GM19351 (cell line): ENCODE measurements around the gene PPM1H.
"Not testable (repeated sequence)": the region's sequence is repeated elsewhere in the genome, so short reads cannot be mapped to it uniquely, and the experiment has no call there.

Experiments used
- ATAC-seq: cut with Tn5 transposase; IDR thresholded peaks from one replicate; pipeline ENCODE4 v1.9.1; 2021; ENCODE audit warnings: mild to moderate bottlenecking, moderate library complexity; ENCODE audit not compliant: unreplicated experiment

Gene PPM1H

GRCh38 chr12:62843716-62844115 is 91.2 kb downstream of the PPM1H start:
- ATAC-seq: no peak

DNA sequence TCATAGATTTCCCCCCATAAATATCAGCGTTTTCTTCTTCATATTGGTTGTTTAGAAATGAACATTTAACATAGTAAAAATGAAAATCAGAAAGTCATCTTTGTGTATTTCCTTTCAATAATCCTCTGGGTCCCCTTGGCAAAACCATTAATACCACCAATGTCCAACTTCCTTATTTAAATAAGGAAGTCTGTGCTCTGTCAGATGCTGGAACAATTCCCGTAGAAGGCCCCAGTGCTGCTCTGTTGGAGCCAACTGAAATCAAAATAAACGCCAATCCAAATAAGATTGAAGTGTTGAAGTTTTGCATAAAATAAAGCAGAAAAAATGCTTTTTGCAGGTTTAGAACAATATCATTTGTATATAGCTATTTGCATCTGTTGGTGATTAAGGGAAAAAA is 93.1 kb downstream of the PPM1H start:
- ATAC-seq: no peak

DNA sequence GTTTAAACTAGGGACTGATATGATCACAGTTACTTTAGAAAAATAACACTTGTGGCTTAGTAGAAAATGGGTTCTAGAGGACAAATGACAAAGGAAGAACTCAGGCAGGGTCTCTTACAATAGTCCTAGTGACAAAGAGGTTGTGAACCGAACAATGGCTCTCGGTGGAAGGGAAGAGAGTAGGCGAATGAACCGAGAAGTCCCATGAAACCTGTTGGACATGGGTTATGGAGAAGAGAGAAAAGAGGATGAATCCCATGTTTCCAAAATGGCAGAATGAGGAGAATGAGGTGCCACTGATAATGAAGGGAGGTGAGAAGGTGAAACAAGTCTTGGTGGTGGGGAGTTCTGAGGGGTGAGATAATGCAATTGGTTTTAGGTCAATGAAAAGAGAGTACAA is 94.1 kb downstream of the PPM1H start:
- no peak for ATAC-seq

- ATAC-seq: no peak
Measured at GRCh38 chr12:62839869-62840660, 94.9 kb downstream of the PPM1H start.

DNA sequence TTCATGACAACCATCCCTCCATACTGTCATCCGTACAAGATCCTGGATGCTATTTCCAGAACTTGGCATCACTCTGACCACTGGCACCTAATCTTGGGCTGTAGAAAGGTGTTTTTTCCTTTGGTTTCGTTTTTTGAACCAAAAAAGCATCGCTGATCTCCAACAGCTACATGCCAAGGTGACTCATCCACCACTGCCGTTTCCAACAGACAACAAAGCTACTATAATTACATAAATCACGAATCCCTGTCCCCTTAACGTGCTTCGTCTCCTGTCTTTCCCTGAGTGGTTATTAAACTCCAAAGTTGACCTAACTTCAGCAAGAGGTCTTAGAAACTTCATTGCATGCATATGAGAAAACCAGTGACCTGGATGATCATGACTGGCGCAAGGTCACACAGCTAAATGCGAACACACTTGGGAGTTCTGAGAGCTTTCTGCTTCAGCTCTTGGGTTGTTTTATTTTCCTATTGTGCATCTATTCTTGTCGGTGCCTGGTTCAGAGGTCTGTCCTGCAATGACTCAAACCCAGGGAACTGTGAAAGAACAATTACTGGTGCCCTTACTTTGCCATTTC is 99.9 kb downstream of the PPM1H start:
- peak; percentile 69 for ATAC-seq

GRCh38 chr12:62834406-62834805 is 100.5 kb downstream of the PPM1H start:
- no peak for ATAC-seq

GRCh38 chr12:62833634-62834033 is 101.3 kb downstream of the PPM1H start:
- ATAC-seq: no peak

GRCh38 chr12:62832558-62832957 is 102.4 kb downstream of the PPM1H start:
- no peak for ATAC-seq

DNA sequence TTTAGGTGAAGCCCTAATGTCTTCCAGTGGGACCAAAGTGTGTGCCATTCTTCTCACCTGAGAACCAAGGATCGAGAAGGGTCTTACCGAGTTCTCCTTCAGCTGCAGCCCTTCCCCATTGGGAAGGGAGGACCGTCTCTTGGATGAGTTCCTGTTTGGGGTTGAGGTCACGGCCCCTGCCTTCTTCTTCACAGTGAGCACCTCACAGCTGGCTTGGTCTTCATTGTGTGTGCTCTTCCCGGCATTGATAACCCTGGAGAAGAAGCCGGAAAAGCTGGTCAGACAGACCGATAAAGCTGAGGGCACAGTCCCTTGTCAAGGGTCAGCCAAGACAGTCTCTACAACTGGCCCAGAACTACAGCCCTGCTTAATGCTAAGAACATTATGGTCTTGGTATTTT is 102.9 kb downstream of the PPM1H start:
- no peak for ATAC-seq

DNA sequence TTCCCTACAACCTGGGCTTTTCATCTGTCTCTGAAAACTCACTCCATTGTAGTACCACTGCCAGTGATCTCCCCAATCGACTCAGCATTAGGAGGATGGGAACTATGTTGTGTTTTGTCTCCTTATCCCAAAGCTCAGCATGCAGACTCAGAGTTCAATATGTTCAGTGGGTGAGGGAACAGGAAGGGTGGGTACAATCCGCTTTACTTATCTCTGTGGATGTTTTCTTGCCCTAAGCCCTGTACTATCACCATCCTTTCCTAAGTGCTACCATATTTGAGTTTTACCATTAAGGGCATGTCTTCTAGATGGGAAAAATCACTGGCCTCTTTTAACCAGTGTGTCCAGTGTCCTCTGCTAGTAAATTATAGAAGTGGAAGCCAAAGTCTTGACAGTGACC is 107.1 kb downstream of the PPM1H start:
- ATAC-seq: no peak

- no peak for ATAC-seq
Measured at GRCh38 chr12:62827042-62827441, 107.9 kb downstream of the PPM1H start.

- ATAC-seq: peak; percentile 37
Measured at GRCh38 chr12:62817556-62818271, 117.2 kb downstream of the PPM1H start.

GRCh38 chr12:62814243-62814642 is 120.7 kb downstream of the PPM1H start:
- no peak for ATAC-seq

DNA sequence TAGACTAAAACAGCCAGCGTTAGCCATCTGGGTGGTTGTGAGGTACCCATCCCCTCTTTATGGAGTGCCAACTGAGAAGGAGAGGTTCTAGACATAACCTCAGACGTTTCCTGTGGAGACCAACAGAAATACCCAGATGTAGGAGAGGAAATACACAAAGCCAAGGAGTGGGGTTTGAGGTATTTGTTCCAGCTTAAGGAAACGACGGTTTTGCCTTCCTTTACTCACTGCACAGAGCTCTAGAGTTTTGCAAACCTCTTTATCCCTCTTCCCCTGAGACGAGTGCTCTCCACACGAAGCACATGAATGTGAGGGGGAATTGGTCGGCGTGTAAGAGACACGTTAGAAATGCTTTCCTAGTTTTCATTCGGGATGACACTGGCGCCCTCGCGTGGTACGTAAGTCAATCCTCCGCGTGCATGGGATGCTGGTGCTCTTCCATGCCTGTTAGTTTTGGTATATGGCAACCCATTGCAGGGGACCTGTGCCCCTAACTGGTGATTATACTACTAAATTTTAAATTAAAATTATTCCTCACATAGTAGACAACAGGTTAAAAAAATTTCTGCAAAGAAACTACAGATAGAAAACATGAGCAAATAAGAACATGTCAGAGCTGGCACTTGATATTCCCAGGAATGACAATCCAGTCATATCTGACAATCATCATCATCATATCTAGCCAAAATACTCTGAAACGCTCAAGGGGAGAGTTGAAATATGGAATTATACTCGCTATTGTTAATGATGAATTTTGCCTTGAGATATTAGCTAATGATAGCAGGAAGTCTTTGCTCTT is 121.7 kb downstream of the PPM1H start:
- ATAC-seq: peak; percentile 40

- not testable (repeated sequence) for ATAC-seq
Measured at GRCh38 chr12:62811481-62811880, 123.5 kb downstream of the PPM1H start.

- ATAC-seq: peak; percentile 83
Measured at GRCh38 chr12:62808166-62808879, 126.6 kb downstream of the PPM1H start.

- ATAC-seq: no peak
Measured at GRCh38 chr12:62806893-62807292, 128.1 kb downstream of the PPM1H start.

- ATAC-seq: no peak
Measured at GRCh38 chr12:62806244-62806836, 128.6 kb downstream of the PPM1H start.

DNA sequence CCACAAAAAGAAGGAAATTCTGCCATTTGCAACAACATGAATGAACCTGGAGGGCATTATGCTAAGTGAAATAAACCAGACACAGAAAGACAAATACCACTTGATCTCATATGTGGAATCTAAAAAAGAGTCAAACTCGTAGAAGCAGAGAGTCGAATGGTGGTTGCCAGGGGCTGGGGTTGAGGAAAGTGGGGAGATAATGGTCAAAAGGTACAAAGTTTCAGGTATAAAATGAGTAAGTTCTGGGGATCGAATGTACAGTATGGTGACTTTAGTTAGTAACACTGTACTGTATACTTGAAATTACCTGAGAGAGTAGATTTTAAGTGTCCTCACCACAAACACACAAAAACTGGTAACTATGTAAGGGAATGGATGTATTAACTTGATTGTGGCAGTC is 129.4 kb downstream of the PPM1H start:
- peak; percentile 22 for ATAC-seq

DNA sequence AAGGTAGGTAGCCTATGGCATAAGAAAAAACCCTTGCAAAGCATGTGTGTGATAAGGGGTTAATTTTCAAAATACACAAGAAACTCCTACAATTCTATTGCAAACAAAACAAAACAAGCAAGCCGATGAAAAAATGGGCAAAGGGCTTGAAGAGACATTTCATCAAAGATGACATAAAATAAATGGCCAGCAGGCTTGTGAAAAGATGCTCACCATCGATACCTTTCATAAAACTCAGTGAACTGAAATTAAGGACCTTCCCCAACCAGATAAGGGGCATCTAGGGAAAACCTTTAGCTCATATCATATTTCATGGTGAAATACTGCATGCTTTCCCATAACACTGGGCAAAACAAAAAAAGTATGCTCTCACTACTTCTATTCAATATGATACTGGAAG is 131.2 kb downstream of the PPM1H start:
- no peak for ATAC-seq
